Osteoblast (primary cell): Measurements from ENCODE around the gene VTI1B. TPM values are rescaled to one million over a fixed set of nuclear protein-coding genes. Genes with fewer than 3 reads are reported as not detected.

Experiments used
- DNase-seq: peaks from one replicate; pipeline ENCODE4 v3.0.0; 2011; ENCODE audit warnings: low spot score, mixed read lengths; ENCODE audit not compliant: insufficient read length; ENCODE audit errors: missing footprints
- H2AFZ ChIP-seq: 2 replicates; pipeline ENCODE4 v1.6.0; 2011; ENCODE audit warnings: mild to moderate bottlenecking, low read length
- H3K27ac ChIP-seq: 2 replicates; pipeline ENCODE4 v1.5.1; 2011; ENCODE audit warnings: mild to moderate bottlenecking, low read depth, low read length, moderate library complexity
- H3K27me3 ChIP-seq: 2 replicates; pipeline ENCODE4 v1.6.0; 2012; ENCODE audit warnings: mild to moderate bottlenecking, control low read depth, inconsistent platforms, low read length, moderate library complexity; ENCODE audit not compliant: insufficient read depth
- H3K36me3 ChIP-seq: 2 replicates; pipeline ENCODE4 v1.5.1; 2011; ENCODE audit warnings: mild to moderate bottlenecking, low read length, control low read depth, moderate library complexity; ENCODE audit not compliant: insufficient read depth
- H3K4me1 ChIP-seq: 2 replicates; pipeline ENCODE4 v1.5.1; 2011; ENCODE audit warnings: mild to moderate bottlenecking, low read length, control low read depth, moderate library complexity; ENCODE audit not compliant: insufficient read depth
- H3K4me2 ChIP-seq: 2 replicates; pipeline ENCODE4 v1.6.0; 2011; ENCODE audit warnings: mild to moderate bottlenecking, low read length; ENCODE audit not compliant: insufficient read depth
- H3K4me3 ChIP-seq: fragments of 200-600 bp; sonication (generic); 3 replicates; pipeline ENCODE4 v1.5.1; 2012; ENCODE audit warnings: mild to moderate bottlenecking, low read length, inconsistent platforms; ENCODE audit not compliant: insufficient read depth
- H3K79me2 ChIP-seq: 2 replicates; pipeline ENCODE4 v1.6.0; 2012; ENCODE audit warnings: mild to moderate bottlenecking, low read length, control low read depth, inconsistent platforms; ENCODE audit not compliant: insufficient read depth
- H3K9me3 ChIP-seq: 2 replicates; pipeline ENCODE4 v1.5.1; 2011; ENCODE audit warnings: low read depth, low read length, control low read depth
- H4K20me1 ChIP-seq: 2 replicates; pipeline ENCODE4 v1.6.0; 2012; ENCODE audit warnings: mild to moderate bottlenecking, low read length, control low read depth; ENCODE audit not compliant: insufficient read depth
- CTCF ChIP-seq: IDR thresholded peaks from 2 replicates; pipeline ENCODE4 v1.5.1; 2011; ENCODE audit warnings: mild to moderate bottlenecking, low read depth, low read length, moderate library complexity; ENCODE audit errors: extremely low read depth
- total RNA-seq: library from RNA; depleted of rRNA; stranded (reverse); fragments of >200 nt; gene quantifications from 2 replicates; pipeline ENCODE4 v1.2.3, GENCODE V29; 2012

The VTI1B gene
- total RNA-seq, 1 donor, result 64.1 TPM

GRCh38 chr14:67690011-67690410 is 15.6 kb upstream of the VTI1B start:
- Histone ChIP-seq H3K36me3 (peaks cover 58% of the 10 kb centered on the region), H3K4me3 (no peak overlapping the region), H3K27ac (no peak overlapping the region), H2AFZ (no peak overlapping the region), H4K20me1 (peaks cover 7% of the 10 kb centered on the region), H3K4me1 (peaks cover 16% of the 10 kb centered on the region), H3K9me3 (no peaks in the 10 kb centered on the region), H3K79me2 (peaks cover 58% of the 10 kb centered on the region), H3K27me3 (no peaks in the 10 kb centered on the region), H3K4me2 (no peak overlapping the region)
- peak; percentile 3 for DNase-seq
- no peak for TF ChIP-seq CTCF

- peaks cover 24% of the 10 kb centered on the region for H3K79me2 ChIP-seq
- H4K20me1 ChIP-seq, result peaks cover 13% of the 10 kb centered on the region
- no peak overlapping the region for H3K4me2 ChIP-seq
Measured at GRCh38 chr14:67683842-67684241, 9.4 kb upstream of the VTI1B start.

GRCh38 chr14:67680941-67681340 is 6.5 kb upstream of the VTI1B start:
- H2AFZ ChIP-seq, result no peak overlapping the region
- H3K27me3 ChIP-seq, result no peaks in the 10 kb centered on the region
- H3K27ac ChIP-seq, result no peak overlapping the region
- H3K79me2 ChIP-seq, result peaks cover 33% of the 10 kb centered on the region
- no peaks in the 10 kb centered on the region for H3K9me3 ChIP-seq
- peaks cover 14% of the 10 kb centered on the region for H4K20me1 ChIP-seq
- no peak for DNase-seq
- H3K4me2 ChIP-seq, result no peak overlapping the region
- no peak for TF ChIP-seq CTCF
- H3K36me3 ChIP-seq, result peaks cover 42% of the 10 kb centered on the region
- no peak overlapping the region for H3K4me3 ChIP-seq
- peaks cover 10% of the 10 kb centered on the region for H3K4me1 ChIP-seq

More at GRCh38 chr14:67683842-67684241, 9.4 kb upstream of the VTI1B start:
- Histone ChIP-seq H3K9me3 (no peaks in the 10 kb centered on the region), H3K36me3 (peaks cover 39% of the 10 kb centered on the region), H3K4me1 (peaks cover 10% of the 10 kb centered on the region), H3K27ac (no peak overlapping the region), H2AFZ (no peak overlapping the region), H3K27me3 (no peaks in the 10 kb centered on the region), H3K4me3 (no peak overlapping the region)
- TF ChIP-seq CTCF, result no peak
- no peak for DNase-seq

GRCh38 chr14:67680121-67680602 is 5.7 kb upstream of the VTI1B start:
- peak overlapping the region; percentile 72 for H3K27ac ChIP-seq
- no peaks in the 10 kb centered on the region for H3K27me3 ChIP-seq
- H2AFZ ChIP-seq, result no peak overlapping the region
- H3K36me3 ChIP-seq, result peaks cover 34% of the 10 kb centered on the region
- no peak overlapping the region for H3K4me3 ChIP-seq
- H3K4me2 ChIP-seq, result peak overlapping the region; percentile 23
- H3K9me3 ChIP-seq, result no peaks in the 10 kb centered on the region
- peaks cover 10% of the 10 kb centered on the region for H3K4me1 ChIP-seq
- H4K20me1 ChIP-seq, result peaks cover 14% of the 10 kb centered on the region
- TF ChIP-seq CTCF, result no peak
- DNase-seq, result peak; percentile 96
- peaks cover 36% of the 10 kb centered on the region for H3K79me2 ChIP-seq
